ENCODE measurements around the gene NAPA.

DNA sequence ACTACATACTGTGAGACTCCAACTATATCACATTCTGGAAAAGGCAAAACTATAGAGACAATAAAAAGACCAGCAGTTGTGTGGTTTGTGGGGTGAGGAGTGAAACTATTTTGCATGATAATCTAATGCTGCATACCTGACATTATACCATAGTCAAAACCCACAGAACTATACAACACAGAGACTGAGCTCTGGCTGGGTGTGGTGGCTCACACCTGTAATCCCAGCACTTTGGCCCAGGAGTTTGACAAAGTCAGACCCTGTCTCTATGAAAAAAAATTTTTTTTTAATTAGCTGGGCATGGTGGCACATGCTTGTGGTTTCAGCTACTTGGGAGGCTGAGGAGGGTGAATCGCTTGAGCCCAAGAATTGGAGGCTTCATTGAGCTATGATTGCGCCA is 46.1 kb upstream of the NAPA start:
- TF ChIP-seq, protein P1, sequence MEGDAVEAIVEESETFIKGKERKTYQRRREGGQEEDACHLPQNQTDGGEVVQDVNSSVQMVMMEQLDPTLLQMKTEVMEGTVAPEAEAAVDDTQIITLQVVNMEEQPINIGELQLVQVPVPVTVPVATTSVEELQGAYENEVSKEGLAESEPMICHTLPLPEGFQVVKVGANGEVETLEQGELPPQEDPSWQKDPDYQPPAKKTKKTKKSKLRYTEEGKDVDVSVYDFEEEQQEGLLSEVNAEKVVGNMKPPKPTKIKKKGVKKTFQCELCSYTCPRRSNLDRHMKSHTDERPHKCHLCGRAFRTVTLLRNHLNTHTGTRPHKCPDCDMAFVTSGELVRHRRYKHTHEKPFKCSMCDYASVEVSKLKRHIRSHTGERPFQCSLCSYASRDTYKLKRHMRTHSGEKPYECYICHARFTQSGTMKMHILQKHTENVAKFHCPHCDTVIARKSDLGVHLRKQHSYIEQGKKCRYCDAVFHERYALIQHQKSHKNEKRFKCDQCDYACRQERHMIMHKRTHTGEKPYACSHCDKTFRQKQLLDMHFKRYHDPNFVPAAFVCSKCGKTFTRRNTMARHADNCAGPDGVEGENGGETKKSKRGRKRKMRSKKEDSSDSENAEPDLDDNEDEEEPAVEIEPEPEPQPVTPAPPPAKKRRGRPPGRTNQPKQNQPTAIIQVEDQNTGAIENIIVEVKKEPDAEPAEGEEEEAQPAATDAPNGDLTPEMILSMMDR (IDR thresholded peaks at IDR 0.05), result no peak
- TF ChIP-seq POLR2A (IDR thresholded peaks at IDR 0.05), result no peak
